Suprapubic skin (tissue), 4 donors: Measurements from ENCODE around the gene MCOLN1.
"Not testable (repeated sequence)": the region's sequence is repeated elsewhere in the genome, so short reads cannot be mapped to it uniquely, and the experiment has no call there.

ENCODE experiments used
- CTCF ChIP-seq, 2 donors: fragments of 200-600 bp in 1 of 2; fragments of 450-650 bp in 1 of 2; sonication (generic) in 1 of 2; IDR thresholded peaks; one replicate each; pipeline ENCODE4 v1.5.1; 2016 to 2019; ENCODE audit warnings: antibody characterized with exemption in 2 of 2, mild to moderate bottlenecking in 1 of 2, moderate library complexity in 1 of 2
- EP300 ChIP-seq: sonication (generic); formaldehyde crosslinking; IDR thresholded peaks from one replicate; pipeline ENCODE4 v1.6.1; 2017; ENCODE audit warnings: antibody characterized with exemption
- POLR2A ChIP-seq, 2 donors: fragments of 450-650 bp; IDR thresholded peaks; one replicate each; pipeline ENCODE4 v1.6.1; 2017; ENCODE audit warnings: antibody characterized with exemption in 2 of 2, mild to moderate bottlenecking in 2 of 2, moderate library complexity in 2 of 2
- POLR2AphosphoS5 ChIP-seq, 3 donors: sonication (generic); formaldehyde crosslinking; IDR thresholded peaks; one replicate each; pipeline ENCODE4 v1.6.1; 2017; ENCODE audit warnings: antibody characterized with exemption in 3 of 3

GRCh38 chr19:7538990-7539389 is 16.6 kb downstream of the MCOLN1 start:
- not testable (repeated sequence) for TF ChIP-seq POLR2A (IDR thresholded peaks at IDR 0.05); CTCF (IDR thresholded peaks at IDR 0.05); EP300; POLR2AphosphoS5 (IDR thresholded peaks at IDR 0.05)
